ENCODE results near the gene STK10. TPM values are rescaled to one million over a fixed set of nuclear protein-coding genes. Genes with fewer than 3 reads are reported as not detected.

The STK10 gene
- total RNA-seq, 4 donors from 2014 or later, result 32.6 to 61.6 (median 43.1) TPM

DNA sequence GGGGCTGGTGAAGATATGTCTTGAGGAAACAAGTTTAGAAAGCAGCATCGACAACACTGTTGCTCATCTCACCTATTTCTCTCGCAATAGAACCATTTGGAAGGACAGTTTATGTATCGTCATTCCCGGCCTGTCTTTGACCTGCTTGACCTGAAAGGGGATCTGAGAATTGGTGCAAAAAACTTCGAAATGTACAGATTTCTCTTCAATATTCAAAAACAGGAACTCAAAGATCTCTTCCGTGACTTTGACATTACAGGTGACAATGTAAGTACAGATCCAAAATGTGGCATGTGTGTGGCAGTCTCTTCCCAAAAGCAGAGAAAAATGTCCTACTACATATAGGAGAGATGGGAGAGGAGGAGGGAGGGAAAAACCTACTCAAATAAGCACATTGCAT lies 12.5 kb upstream of the STK10 start:
- TF ChIP-seq, protein P1, sequence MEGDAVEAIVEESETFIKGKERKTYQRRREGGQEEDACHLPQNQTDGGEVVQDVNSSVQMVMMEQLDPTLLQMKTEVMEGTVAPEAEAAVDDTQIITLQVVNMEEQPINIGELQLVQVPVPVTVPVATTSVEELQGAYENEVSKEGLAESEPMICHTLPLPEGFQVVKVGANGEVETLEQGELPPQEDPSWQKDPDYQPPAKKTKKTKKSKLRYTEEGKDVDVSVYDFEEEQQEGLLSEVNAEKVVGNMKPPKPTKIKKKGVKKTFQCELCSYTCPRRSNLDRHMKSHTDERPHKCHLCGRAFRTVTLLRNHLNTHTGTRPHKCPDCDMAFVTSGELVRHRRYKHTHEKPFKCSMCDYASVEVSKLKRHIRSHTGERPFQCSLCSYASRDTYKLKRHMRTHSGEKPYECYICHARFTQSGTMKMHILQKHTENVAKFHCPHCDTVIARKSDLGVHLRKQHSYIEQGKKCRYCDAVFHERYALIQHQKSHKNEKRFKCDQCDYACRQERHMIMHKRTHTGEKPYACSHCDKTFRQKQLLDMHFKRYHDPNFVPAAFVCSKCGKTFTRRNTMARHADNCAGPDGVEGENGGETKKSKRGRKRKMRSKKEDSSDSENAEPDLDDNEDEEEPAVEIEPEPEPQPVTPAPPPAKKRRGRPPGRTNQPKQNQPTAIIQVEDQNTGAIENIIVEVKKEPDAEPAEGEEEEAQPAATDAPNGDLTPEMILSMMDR (IDR thresholded peaks at IDR 0.05; ENCODE audit: low read depth), result no peak

DNA sequence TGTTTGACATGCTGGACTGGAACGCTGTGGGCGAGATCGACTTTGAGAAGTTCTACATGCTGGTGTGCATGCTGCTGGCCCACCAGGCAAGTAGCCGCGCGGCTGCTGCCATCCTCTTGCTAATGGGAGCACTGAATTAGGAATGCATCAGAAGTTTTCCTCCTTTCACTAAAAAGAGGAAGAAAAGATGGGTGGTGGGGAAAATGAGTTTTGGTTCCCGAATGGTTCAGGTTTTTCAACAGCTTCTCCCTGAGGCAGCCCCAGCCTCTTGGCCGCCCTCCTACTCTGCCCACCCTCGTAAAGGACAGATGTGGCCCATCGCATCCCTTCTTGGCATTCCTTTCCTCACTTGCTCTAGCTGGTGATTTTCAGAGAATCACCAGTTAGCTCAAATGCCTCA lies 11.4 kb upstream of the STK10 start:
- TF ChIP-seq, protein P1 (IDR thresholded peaks at IDR 0.05; ENCODE audit: low read depth), result no peak

DNA sequence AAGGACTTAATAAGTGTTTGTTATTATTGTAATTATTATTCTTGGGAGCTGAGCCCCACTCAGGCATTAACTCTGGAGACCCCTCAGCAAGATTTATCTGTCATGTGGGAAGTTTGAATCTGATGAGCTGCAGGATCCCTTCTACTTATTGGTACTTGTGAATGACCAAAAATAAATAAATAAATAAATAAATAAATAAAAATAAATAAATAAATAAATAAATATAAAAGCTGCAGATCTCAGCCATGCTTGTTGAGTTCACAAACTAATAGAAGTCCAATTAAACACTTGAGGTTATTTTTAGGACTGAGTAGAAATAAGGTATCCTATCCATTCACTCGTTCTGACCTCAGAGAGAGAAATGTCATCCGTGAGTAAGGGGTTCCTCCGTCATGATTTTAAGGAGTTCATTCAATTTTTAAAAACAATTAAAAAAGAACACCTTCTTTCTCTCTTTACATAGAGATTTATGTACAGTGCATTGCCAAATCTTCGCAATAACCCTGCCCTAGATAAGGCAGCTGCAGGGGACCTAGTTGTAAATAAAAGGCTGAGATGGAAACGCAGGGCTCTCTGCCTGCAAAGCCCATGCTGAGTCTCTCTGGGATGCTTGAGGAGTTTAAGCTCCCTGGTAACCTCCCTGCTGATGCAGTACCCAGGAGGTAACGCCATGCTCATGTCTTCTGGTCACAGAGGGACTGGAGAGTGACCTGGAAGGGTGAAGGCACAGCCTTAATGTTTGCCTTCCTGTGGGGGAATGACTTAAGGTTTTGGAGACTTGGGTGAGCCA lies 7.2 kb upstream of the STK10 start:
- TF ChIP-seq, protein P1 (IDR thresholded peaks at IDR 0.05; ENCODE audit: low read depth), result no peak

DNA sequence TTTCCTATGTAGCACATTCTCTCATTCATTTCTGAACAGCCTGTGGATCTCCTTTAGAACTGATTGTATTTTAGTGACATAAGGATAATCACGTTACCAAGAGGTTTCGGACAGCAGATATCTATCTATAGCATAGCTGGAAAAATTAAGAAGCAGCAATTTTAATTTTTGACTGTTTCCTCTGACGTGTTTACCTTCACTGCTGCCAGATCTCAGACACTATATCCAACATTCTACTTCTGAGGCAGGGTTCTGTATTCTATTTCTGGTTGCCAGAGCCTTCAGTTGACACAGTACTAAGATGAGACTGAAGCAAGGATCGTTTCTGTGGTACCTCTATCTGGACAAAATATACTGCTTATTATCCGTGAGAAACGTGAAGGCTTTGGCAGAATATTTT lies 5.8 kb upstream of the STK10 start, which contains the start of gene EFCAB9:
TSS of gene EFCAB9 (plus strand) at position 301 of the 400 bp plus-strand sequence. CDS start at position 302, 1 bp downstream.
- TF ChIP-seq, protein P1 (IDR thresholded peaks at IDR 0.05; ENCODE audit: low read depth), result no peak

DNA sequence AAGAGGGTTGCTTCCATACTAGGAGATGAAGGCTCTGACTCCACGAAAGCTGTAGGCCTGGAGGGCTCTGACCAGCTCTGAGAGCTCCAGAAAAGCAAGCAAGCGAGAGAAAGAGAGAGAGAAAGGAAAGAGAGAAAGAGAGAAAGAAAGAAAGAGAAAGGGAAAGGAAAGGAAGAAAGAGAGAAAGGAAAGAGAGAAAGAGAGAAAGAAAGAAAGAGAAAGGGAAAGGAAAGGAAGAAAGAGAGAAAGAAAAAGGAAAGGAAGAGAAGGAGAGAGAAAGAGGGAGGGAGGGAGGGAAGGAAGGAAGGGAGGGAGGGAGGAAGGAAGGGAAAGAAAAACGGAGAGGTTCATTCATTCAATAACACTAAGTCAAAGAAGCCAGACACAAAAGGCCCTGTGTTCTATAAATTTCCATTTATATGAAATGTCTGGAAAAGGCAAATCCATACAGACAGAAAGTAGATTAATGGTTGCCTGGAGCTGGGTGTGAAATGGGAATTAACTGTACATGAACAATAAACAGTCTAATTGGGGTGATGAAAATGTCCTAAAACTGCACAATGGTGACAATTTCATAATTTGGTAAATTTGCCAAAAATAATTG lies 1.8 kb upstream of the STK10 start:
- TF ChIP-seq, protein P1 (IDR thresholded peaks at IDR 0.05; ENCODE audit: low read depth), result no peak

DNA sequence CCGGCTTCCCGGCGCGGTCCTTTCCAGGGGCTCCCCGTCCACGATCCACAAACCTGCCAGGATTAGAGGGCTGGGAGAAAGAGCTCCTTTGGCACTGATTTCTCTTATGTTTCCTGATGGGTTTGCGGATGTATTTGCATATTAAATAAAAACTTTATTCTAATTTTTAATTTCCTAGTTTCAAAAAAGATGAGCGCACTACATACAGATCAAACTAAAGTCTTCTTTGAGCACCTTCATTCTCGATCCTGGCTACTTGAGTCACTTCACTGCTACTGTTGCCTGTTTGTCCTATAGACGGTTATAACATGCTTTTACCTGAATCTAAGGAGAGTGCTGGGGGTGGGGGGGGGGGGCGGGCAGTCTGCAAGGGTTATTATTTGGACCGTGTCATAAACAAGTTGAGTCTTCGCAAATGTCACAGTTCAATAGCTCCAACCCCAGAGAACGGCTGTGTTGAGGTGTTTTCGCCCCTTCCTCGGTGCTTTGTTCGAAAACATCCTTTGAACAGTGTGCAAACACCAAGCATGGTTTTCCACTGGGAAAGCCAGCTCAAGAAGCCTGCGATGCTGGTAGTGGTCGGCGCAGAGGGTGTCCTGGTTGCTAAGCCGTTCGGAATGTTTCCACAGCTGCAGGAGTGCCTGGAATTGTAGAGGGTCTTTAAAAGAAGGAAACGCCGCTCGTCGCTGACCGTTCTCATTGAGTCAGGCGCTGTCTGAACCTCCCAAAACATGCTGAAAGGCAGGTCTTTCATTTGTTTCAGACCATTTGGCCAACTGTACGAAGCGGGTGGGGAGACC lies 1.1 kb upstream of the STK10 start:
- TF ChIP-seq, protein P1 (IDR thresholded peaks at IDR 0.05; ENCODE audit: low read depth), result no peak
